Inflammatory macrophage treated with lipopolysaccharide for 1 hour (primary cell): Measurements from ENCODE around the gene B3GALT4.
A peak's percentile ranks its signal among the peaks of the same experiment; 100 is the strongest.
"Not testable (repeated sequence)": the region's sequence is repeated elsewhere in the genome, so short reads cannot be mapped to it uniquely, and the experiment has no call there.

Source experiments
- DNase-seq, 2 donors: peaks; one replicate each; pipeline ENCODE4 v3.0.0-alpha.2; 2020 to 2022

The B3GALT4 gene

DNA sequence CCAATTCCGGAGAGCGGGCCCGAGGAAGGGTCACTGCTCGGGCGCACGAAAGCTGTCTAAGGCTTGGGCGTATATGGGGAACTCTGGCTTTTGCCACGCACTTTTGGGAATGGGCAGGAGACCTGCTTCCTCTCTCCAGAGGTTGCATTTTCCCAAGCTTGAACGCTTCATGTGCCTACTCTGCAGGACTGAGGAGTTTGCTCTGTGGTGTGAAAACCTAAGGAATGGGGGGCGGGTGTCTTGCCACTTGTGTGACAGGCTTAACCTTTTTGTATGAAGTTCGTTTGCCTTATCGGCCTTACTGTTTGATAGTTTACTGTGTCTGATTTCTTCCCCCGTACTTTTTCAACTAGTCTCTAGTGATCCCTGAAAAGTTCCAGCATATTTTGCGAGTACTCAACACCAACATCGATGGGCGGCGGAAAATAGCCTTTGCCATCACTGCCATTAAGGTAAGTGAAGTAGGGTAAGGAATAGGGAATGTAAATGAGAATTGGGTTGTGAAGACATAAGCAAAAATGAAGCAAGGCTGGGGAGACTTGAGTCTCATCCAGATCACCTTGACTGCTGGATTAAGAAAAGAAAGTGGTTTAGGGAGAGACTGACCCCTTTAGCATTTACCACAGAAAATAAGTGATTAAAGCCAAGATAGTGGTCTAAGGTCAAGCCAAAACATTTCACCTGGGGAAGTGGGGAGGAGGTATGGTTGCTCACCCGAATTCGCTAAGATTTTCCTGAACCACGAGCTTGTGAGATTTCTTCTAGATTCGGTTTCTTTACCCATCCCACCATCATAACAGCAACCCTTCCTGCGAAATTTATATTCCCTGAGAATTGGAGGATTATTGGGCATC lies 4.4 kb upstream of the B3GALT4 start:
- DNase-seq, result no peak

DNA sequence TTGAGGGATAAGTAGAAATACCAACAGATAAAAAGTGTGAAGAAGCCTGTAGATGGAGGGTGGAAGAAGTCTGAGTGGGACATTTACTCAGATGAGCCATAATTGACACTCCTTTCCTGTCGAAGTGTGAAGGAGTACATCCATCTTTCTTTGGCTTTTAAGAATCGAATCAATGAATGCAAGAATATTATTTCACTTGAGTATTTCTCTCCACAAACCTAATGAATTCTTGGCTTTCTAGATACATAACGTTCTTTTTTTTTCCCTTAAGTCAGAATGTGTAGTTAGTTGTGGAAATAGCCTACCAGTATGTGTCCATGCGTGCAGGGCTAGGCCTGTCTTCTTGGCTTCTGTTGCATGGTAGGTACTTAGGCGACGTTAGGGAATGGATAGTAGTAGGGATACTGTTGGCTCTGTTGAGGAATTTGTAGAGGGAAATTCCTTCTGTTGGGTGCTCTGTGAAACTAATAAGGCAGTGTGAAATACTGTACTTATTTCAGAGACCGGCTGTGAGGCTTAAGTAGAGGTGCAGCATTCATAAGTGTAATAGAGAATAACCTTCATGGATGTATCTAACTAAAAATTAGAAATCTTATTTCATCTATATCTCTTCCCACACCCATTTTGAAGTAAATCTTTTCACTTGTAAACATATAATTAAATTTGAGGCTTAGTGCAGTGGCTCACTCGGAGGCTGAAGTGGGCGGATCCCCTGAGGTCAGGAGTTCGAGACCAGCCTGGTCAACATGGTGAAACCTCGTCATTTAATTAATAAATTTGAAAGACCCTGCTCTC lies 3.6 kb upstream of the B3GALT4 start:
- DNase-seq, result no peak

DNA sequence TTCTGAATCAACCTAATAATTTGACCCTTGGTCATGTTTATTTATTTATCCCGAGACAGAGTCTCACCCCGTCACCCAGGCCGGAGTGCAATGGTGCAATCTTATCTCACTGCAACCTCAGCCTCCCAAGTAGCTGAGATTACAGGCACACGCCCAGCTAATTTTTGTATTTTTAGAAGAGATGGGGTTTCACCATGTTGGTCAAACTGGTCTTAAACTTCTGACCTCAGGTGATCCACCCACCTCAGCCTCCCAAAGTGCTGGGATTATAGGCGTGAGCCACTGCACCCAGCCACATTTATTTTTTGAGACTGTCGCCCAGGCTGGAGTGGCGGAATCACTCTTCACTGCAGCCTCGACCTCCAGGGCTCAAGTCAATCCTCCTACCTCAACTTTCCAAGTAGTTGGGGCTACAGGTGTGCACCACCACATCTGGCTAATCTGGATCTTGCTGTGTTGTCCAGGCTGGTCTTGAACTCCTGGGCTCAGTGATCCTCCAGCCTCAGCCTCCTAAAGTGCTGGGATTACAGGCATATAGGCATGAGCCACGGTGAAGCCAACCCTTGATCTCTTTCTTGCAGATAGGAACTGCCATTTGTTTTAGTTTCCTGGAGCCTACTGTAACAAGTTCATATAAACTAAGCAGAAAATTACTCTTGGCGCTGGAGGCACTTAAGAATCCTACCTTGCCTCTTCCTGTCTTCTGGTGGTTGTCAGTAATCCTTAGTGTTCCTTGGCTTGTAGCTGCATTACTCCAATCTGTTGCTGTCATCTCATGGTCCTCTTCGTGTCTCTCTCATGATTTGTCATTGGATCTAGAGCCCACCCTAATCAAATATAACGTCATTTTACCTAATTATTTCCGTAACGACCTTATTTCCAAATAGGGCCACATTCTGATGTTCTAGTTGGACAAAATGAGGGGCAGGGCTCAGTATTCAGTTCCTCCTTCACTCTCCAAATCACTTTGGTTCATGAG lies 2.7 kb upstream of the B3GALT4 start:
- no peak for DNase-seq

DNA sequence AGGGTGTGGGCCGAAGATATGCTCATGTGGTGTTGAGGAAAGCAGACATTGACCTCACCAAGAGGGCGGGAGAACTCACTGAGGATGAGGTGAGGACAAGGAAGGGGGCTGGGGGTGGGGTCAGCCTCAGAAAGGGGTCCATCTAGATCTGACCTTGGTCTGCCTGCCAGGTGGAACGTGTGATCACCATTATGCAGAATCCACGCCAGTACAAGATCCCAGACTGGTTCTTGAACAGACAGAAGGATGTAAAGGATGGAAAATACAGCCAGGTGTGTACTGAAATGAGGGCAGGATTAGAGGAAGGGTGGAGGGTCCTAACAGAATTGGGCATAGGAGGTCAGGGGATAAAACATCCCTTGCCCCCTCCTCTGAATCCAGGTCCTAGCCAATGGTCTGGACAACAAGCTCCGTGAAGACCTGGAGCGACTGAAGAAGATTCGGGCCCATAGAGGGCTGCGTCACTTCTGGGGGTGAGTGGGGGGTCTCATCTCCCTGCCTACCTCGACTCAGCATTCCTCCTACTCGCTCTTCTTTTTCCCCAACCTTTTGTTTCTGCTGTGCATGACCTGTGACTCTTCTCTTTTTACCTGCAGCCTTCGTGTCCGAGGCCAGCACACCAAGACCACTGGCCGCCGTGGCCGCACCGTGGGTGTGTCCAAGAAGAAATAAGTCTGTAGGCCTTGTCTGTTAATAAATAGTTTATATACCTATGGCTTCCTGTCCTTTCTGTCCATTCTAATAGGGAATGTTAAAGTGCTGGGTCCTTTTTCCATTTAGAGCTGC lies 935 bp upstream of the B3GALT4 start:
- not testable (repeated sequence) for DNase-seq

DNA sequence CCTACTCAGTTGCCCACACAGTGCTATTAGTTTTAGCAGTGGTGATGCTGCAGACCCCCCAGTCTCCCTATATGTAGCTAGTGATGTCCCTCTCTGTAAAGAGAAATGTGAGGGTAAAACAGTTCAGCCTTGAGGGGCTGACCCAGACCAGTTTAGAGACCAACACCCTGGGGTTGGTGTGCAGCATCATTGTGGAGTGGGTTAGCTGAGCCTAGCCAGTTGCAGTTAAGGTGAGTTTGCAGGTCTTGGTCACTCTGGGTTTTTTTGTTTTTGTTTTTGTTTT lies 401 bp upstream of the B3GALT4 start:
- no peak for DNase-seq

DNA sequence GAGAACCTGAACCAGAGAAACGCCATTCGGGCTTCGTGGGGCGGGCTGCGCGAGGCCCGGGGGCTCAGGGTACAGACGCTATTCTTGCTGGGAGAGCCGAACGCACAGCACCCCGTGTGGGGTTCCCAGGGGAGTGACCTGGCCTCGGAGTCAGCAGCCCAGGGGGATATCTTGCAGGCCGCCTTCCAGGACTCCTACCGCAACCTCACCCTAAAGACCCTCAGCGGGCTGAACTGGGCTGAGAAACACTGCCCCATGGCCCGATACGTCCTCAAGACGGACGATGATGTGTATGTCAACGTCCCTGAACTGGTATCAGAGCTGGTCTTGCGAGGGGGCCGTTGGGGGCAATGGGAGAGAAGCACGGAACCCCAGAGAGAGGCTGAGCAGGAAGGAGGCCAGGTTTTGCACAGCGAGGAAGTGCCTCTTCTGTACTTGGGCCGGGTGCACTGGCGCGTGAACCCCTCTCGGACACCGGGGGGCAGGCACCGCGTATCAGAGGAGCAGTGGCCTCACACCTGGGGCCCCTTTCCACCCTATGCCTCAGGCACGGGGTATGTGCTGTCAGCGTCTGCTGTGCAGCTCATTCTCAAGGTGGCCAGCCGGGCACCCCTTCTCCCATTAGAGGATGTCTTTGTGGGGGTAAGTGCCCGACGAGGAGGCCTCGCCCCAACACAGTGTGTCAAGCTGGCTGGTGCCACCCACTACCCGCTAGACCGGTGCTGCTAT lies 904 bp downstream of the B3GALT4 start:
- no peak for DNase-seq

DNA sequence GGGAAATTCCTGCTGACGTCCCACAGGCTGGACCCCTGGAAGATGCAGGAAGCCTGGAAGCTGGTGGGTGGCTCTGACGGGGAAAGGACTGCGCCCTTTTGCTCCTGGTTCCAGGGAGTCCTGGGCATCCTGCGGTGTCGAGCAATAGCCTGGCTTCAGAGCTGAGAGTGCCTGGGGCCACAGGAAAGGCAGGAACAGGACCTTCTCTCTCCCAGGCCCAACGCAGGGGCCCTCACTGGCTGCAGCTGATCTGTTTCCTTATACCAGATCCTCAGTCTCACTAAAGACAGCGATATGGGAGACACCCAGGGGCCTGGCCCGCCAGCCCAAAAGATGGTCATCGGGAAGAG lies 1.4 kb downstream of the B3GALT4 start:
- DNase-seq, result no peak

DNA sequence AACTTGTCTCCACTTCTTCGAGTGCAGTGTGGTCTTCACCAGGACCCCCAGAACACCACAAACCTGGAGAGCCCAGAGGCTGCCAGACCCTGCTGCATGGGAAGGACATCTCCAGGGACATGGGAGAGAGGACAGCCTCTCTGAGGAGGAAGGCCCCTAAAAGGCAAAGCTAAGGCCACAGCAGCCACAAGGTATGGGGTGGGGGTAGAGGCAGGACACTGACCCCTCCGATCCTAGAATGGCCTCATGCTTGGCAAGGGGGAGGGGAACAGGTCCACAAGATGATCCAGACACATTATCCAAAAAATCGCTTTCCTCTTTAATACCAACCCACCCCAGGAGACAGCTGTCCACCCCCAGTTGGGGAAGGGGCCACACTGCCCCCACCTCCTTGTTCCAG lies 1.9 kb downstream of the B3GALT4 start:
- DNase-seq, result no peak

DNA sequence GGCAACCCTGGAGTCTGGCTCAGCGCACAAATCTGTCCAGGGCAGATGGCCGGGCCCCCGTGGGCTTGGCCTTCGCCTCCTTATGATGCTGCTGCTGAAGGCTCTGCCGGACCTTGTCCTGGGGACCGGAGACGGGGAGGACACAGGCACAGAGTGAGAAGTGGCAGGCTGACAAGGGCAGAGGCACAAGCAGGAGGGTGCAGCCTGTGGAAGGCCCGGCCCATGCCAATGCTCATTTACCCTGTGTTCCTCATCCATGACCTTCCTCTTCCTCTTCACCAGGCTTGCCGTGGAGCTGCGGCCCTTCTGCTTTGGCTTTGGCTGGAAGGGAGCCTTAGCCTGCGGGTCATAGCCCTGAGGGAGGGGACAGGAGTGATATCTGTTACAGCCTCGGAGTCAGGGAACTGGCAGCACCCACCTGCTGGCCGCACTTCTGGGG lies 2.4 kb downstream of the B3GALT4 start:
- DNase-seq, result peak in 1 of 2 donors; percentile 22

DNA sequence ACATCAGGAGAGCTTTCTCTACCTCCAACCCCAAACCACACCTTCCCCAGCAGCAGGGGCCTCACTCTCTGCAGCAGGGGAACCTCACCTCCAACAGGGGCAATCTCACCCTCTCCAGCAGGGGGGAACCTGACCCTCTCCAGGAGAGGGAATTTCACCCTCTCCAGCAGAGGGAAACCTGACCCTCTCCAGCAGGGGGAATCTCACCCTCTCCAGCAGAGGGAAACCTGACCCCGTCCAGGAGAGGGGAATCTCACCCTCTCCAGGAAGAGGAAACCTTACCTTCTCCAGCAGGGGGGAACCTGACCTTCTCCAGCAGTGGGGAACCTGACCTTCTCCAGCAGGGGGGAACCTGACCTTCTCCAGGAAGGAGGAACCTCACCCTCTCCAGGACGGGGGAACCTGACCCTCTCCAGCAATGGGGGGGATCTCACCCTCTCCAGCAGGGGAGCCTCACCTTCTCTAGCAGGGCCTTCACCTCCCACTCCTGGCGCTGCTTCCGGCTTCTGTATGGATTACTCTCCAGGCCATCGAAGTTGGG lies 3.1 kb downstream of the B3GALT4 start:
- peak in 1 of 2 donors; percentile 41 for DNase-seq

DNA sequence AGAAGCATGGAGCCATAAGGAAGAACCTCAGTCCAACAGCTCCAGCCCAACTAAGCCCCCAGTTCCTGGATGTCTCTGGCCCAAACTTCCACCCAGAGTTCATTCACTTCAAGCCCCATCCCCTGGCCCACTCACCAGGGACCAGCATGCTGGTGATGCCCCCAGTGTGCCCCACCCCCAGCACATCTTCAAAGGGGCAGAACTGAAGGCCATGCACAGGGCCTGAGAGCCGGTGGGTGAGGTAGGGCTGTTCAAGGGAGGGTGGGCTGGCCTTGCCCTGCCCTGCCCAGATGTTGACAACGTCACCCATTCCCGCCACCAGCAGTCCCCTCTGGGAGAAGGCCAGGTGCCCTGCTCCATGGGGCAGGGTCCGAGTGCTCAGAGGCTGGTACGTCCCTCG lies 3.6 kb downstream of the B3GALT4 start:
- no peak for DNase-seq

DNA sequence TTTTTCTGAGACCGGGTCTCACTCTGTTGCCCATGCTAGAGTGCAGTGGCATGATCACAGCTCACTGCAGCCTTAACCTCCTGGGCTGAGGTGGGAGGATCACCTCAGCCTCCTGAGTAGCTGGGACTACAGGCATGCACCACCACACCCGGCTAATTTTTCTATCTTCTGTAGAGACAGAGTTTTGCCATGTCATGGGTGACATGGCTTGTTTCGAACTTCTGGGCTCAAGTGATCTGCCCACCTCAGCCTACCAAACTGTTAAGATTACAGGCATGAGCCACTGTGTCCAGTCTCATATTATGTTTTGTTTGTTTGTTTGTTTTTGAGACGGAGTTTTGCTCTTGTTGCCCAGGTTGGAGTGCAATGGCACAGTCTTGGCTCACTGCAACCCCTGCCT lies 8.3 kb downstream of the B3GALT4 start:
- not testable (repeated sequence) for DNase-seq

DNA sequence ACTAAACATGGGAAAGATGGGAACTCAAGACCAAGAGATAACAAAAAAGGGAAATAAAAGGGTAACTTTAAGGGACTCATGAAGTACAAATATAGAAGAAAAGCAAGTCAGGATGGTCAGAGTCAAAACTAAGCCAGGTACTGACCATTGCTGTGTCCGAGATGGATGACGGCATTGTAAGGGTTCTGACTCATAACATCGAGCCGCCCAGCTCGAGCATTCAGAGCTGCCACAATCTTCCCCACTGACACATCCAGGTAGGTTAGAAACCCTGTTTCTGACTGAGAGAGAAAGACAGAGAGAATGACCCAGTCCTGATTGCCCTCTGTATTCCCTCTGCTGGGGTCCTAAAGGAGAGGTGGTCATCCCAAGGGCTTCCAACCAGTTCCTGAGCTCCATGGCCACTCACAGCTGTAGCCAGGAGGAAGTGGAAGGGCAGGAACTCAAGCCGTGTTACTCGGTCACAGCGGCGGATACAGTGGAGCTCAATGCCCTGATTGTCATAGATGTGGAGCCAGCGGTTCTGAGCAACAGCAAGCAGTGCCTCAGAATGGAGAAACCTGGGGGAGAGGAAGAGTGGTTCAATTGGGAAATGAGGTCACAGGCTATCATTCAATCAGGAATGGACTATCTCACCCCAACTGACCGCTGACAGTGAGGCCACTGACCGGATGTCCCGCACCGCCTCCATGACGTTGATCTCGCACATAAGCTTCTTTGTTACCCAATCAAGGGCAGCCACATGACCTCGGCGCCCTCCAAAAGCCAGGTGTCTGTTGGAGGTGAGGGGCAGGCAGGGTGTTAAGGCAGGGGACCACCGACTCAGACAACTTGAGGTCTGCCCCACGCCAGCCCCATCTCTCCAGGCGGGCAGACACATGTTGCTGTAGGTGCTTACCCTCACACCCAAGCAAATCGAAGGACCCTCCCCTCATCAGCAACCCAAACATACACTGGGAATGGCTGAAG lies 10.3 kb downstream of the B3GALT4 start:
- DNase-seq, result no peak

DNA sequence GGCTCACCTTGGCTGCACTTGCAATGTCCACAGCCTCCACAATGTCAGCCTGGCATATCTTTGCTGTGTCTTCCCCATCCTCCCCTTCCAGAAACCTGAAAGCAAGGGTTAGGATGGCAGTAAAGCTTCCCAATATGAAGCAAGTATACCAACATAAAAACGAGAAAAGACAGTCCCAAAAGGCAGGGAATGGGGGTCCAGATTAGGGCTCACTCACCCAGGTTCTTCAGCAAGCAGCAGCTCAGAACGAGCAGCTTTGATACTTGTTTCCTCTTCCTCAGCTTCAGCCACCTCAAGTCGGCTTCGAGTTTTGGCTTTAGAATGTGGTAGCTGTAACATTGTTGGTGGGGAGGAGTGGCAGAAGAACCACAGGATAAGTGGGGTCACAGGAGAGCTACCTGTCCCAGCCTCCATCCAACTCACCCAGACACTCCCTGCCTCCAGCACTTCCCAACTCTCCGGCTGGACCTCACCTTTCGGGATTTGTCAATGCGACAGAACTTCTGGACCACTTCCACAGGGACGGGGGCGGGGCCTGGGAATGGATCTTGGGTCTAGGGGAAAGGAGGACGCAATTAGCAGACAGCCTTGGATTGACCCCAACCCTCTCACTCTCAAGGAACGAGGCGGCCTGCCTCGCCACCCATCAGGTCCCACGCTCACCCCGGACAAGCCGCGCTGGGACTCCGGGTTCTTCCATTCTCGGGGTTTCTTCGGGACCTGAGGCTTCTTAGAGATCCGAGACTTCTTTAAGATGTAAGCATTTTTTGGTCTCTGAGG lies 11.4 kb downstream of the B3GALT4 start:
- no peak for DNase-seq

DNA sequence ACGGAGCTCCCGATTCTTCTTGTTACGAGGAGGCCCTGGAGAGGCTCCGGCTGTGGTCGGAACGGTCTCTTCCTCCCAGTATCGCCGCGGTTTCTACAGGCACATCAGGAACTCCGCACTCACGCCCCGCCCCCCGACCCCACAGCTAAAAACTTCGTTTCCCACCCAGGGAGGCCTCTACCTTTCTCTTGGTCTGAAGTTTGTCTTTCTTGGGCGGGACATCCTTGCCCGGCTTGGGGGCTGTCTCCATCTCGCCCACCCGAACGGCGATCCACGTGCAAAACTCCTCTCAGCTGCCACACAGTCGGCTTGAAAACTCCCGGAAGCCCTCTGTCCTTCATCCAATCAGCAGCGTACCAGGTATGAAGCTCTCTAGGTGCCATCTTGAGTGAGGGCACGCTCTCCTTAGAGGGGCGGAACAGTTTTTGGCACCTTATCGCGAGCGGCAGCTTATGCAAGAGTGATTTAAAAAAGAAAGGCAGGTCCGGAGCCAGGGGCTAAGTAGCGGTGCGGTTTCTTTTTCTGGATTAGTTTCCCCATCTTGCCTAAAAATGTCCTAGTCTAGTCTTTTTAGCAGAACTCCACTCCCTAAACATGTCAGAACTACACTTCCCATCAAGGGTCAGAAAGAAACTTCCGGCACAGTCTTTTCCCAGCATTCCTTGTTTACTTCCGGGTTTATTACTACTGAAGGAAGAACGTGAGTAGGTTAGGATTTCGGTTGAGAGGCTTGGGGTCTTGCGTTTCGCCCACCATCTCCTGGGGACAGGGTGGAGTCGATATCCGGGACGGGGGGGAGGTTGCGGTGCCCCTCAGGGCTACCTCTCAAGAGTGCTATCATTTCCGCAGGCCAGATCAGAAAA lies 12.2 kb downstream of the B3GALT4 start, which contains the start of the genes PFDN6 and WDR46:
TSS of gene PFDN6 (plus strand) at position 681 of the 863 bp plus-strand sequence. CDS start 256 bp downstream, outside the sequence.
TSS of gene WDR46 (minus strand) at position 319 of the 863 bp plus-strand sequence. CDS start at position 250, 69 bp downstream.
- peak; percentile 87 for DNase-seq

DNA sequence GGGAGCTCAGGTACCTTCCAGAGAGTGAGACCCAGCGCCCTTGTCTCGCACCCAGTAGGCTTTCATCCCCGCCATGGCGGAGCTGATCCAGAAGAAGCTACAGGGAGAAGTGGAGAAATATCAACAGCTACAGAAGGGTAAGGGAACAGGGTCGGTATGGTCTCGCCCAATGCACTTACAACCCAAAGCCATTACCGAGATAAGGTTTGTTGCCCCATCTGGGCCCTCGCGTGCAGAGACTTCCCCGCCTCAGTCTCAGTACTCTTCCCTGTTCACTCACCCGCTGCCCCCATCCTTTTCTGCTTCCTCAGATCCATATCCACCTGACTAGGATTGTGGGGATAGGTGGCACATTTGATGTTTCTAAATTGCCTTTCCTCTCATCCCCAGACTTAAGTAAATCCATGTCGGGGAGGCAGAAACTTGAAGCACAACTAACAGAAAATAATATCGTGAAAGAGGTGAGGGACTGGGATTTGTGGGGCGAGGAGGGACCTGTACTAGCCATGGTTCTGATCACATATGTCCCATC lies 12.9 kb downstream of the B3GALT4 start:
- DNase-seq, result no peak

DNA sequence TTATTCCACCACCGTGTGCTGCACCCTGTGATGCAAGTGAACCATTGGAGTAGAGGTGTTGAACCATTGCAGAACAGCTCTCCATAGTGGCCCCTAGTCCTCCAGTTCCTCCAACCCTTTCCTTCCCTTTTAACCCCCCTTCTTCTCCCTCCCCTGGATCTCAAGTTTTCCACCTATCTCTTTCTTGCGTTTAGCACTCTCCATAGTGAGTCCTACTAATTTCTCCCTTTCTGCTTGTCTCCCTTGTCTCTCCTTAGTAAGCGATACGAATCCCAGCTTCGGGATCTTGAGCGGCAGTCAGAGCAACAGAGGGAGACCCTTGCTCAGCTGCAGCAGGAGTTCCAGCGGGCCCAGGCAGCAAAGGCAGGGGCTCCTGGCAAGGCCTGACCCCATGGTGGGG lies 13.5 kb downstream of the B3GALT4 start:
- no peak for DNase-seq
